GM19438 (cell line): ENCODE data around the gene CHADL.

Experiments used
- ATAC-seq: cut with Tn5 transposase; IDR thresholded peaks from one replicate; pipeline ENCODE4 v1.9.1; 2021; ENCODE audit warnings: low read depth; ENCODE audit not compliant: unreplicated experiment

Gene CHADL

DNA sequence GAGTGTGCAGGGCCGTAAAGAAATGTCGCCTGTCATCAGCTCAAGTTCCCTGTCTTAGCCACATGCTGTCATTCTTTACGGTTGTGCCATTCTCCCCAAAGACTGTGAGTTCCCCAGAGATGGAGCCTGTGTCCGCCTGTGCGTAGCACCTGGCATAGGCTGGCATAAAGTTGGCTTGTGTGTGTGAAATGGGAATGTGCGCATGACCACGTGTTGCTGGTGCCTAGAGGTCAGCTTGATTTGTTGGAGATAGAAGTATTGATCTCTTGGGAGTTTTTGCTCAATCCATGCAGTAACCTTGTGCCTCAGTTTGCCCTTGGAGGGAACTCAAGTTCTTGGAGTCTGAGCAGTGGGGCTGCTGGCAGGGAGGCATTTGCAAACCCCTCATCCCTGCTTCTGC lies 9.4 kb downstream of the CHADL start:
- no peak for ATAC-seq

GRCh38 chr22:41230401-41230785 lies 10.3 kb downstream of the CHADL start:
- ATAC-seq: no peak

DNA sequence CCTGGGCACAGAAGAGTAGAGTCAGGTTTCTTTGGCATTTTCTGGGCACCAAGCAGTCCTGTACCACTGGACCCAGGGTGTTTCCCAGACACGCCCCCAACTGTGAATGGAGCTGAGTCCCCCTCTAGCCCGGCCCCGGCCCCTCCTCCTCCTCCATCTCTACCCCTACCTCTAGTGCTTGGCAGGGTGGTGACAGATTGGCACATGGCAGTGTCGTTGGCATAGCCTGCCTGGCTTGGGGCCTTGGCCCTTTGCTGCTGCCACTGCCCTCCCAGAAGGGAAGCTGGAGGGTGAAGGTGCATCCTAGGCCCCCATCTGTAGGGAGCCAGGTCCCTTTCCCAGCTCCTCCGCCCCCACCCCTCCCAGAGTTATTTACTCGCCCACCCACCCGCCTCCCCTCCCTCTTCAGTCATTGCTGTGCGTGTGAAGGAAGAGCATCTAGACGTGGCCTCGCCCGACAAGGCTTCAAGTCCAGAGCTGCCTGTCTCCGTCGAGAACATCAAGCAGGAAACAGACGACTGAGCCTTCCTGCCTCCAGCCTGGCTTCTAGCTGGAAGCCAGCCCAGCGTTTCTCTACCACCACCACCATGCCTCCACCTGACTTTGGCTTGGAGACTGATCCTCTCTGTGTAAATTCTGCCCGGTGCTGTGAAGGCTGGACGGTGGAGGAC lies 10.9 kb downstream of the CHADL start:
- ATAC-seq: no peak

- no peak for ATAC-seq
Observed at GRCh38 chr22:41229215-41229614, 11.5 kb downstream of the CHADL start.

- no peak for ATAC-seq
Observed at GRCh38 chr22:41226723-41227655, 13.7 kb downstream of the CHADL start.

DNA sequence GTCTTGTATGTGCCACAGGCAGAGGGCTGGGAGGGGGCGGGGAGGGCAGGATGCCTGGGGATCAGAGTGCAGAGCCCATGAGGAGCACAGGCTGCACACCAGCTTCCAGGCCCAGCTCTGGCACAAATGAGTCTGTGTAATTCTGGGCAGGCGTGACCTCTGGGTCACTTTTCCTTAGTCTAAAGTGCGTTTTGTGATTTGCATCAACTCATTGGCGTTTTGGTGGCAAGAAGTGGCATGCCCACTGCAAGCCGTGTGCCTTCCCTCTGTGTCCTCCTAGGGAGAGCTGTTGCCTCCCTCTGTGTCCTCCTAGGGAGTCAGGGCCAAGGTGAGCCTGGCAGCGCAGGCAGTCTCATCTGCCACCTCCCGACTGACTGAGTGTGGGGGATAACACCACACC lies 17.2 kb downstream of the CHADL start:
- no peak for ATAC-seq

- ATAC-seq: no peak
Observed at GRCh38 chr22:41222846-41223507, 17.8 kb downstream of the CHADL start.

GRCh38 chr22:41217553-41218157 lies 23.1 kb downstream of the CHADL start:
- ATAC-seq: no peak

- ATAC-seq: no peak
Observed at GRCh38 chr22:41216984-41217383, 23.7 kb downstream of the CHADL start.

- ATAC-seq: no peak
Observed at GRCh38 chr22:41215926-41216325, 24.8 kb downstream of the CHADL start.

- ATAC-seq: no peak
Observed at GRCh38 chr22:41215409-41215808, 25.3 kb downstream of the CHADL start.

DNA sequence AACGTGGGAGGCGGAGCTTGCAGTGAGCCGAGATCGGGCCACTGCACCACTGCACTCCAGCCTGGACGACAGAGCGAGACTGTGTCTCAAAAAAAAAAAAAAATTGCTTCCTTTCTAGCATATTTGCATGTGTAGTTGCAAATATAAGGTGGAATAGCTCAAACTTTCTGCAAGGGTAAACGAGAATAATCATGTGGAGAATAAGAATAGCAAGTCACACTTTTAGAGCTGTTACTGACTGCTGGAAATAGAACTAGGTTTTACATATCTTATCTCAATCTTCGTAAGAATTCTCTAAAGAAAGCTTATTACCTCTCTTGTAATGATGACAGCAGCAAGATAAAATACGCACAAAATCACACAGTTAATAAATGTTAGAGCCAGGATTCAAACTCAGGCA lies 34.0 kb downstream of the CHADL start:
- no peak for ATAC-seq

- peak; percentile 97 for ATAC-seq
Observed at GRCh38 chr22:41204992-41205900, 35.5 kb downstream of the CHADL start, which contains the start of gene L3MBTL2. Gene L3MBTL2 (plus strand): TSS chr22:41205312. CDS start chr22:41205363, 51 bp downstream.

- ATAC-seq: no peak
Observed at GRCh38 chr22:41204066-41204465, 36.7 kb downstream of the CHADL start.

GRCh38 chr22:41203118-41203517 lies 37.6 kb downstream of the CHADL start:
- ATAC-seq: no peak

GRCh38 chr22:41201141-41201540 lies 39.6 kb downstream of the CHADL start:
- ATAC-seq: no peak

DNA sequence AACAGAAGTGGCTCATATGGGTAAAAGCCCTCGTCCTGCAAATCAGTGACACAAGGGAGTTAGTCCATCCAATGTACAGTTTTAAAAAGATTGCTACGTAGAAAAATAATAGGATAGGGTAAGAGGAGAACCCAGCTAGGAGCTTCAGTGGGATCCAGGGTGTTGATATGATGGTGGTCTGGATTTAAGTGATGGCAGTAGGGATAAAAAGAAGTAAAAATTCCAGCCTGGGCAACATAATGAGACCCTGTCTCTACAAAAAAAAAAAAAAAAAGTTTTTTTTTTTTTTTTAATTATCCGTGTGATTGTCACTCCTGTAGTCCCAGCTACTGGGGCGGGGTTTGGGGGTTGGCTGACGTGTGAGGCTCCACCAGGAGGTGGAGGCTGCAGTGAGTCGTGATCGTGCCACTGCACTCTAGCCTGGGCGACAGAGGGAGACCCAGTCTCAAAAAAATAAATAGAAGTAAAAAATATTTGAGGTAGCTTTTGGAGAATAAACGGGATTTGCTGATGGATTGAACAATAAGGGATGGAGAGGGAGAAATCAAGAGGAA lies 42.6 kb downstream of the CHADL start:
- ATAC-seq: no peak

DNA sequence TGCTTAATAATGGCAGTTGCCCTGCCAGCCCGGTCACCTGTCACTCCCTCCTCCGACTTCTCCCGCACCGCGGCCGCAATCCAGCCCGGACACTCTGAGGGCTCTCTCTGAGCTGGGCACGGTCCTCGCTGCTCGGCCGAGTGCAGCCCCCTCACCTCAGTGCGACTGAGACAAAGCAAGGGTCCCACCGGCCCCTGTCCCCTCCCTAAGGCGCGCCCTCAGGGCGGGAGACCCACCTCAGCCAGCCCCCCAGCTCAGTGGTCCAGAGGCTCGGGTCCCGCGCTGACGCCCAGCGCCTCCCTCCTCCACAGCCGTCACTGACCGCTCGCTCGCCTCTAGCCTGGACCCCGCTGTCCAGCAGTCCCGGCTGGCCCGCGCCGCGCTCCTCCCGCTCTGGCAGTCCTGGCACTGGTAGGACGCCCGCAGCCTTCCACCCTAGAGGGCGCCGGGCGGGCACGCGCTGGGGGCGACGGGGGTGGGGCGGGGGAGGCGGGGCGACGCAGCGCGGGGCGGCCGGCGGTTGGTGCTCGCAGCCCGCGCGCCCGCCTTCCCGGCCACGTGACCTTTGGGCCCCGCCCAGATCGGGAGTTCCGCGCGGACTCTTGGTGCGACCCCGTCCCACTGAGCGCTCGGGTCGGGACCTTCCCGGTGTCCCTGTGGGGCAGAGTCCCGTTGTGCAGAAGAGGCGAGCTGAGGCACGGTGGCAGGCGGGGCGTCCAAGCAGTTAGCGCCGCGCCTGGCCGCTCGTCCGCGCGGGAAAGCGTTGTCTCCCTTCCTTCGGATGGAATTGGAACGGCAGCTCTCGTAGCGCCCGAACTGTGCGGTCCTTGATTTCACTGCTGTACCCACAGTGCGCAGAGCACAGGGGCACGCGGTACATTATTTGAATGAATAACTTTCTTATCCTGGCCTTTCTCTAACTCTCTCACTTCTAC lies 43.4 kb downstream of the CHADL start:
- ATAC-seq: peak; percentile 76
